NCI-H1417 treated with DMSO at 0.1 percent for 48 hours (cell line): Measurements from ENCODE around the gene PRSS22.

Source experiments
- DNase-seq: peaks from one replicate; lab custom pipeline; 2025; lab: John Stamatoyannopoulos, UW

Gene PRSS22

DNA sequence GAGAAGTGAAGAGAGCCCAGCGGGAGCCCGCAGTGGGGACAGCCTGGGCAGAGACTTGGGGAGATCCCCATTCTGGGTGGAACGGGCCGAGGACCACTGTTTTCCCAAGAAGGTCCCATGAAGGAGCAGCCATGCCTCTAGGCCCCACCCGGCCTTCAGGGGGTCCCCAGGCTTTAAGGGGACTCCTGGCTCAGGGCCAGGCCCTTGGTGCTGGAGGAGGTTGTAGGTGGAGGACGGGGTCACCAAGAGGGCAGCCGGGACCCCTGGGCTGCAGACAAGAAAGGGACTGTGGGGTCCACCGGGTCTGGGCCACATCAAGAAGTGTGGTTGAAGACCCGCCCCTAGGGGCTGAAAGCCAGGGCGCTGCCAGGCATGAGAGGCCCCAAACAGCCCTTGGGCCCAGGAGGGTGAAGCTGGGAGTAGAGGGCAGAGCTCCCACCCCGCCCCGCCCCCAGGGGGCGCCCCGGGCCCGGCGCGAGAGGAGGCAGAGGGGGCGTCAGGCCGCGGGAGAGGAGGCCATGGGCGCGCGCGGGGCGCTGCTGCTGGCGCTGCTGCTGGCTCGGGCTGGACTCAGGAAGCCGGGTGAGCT lies 41.1 kb downstream of the PRSS22 start, which contains the start of gene PRSS21:
TSS of gene PRSS21 (plus strand) at position 487 of the 589 bp plus-strand sequence. CDS start at position 519, 32 bp downstream.
- DNase-seq = no peak

DNA sequence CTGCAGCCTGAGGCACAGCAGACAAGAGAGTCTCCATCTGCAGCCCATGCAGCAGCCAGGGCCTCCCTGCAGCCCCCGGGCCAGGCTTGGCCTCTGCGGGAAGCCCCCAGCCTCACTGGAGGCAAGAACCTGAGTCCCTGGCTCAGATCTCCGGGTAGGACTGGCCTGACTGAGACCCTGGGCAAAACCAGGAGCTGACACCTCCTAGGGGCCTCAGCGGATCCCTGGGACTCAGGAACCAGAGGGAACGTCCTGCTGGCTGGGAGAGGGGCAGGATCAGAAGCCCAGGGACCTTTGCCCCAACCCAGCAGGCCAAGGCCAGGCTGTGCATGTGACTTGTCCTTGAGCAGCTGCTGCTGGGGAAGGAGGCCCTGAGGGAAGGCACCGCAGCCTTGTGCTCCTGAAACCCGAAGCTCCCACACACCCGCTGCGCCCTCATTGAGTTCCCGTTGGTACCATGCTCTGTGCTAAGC lies 42.6 kb downstream of the PRSS22 start:
- no peak for DNase-seq

DNA sequence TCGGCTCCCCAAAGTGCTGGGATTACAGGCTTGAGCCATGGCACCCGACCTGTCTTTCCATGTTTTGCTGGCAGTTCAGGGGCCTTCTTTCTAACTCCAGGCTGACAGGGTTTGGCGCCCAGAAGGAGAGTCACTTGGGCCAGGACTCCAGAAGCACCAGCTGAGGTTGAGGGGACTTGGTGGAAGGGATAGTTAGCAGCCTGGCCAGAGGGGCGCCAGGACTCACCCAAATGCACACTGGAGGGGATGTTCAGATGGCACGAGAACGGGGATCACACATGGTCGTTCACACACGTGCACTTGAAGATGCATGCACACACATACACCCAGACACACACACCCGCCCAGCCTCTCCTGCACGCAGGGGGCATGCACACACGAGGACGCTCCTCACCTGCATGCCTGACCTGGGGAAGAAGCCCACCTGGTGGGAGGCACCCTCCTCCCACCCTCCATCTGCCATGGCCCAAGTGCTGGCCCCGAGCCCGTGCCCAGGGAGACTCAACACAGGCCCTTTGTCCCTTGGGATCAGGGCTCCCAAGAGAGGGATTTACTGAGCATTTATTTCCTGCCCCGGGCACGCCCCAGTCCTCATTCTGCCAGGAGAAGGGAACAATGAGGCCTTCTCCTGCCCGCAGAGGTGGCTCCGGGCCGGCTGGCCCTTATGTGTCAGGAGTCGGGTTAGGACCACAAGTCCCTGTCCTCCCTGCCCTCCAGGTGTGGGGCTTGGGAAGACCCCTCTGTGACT lies 43.2 kb downstream of the PRSS22 start:
- no peak for DNase-seq

DNA sequence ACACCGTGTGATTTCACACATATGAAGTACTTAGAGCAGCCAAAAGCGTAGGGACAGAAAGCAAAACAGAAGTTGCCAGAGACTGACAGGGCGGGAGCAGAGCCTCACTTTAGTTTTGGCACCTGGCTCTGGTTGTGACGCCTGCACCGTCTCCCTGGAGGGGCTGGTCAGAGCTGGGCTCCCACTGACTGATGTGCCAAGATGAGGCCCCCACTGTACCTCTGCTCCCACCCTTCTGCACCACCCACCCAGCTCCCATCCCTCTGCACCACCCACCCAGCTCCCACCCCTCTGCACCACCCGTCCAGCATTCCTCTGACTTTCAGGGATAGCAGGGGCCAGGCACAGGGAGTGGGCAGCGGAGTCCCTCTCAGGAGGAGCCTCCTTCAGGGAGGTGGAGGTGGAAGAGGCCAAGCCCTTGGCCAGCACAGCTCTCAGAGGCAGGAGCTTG lies 44.2 kb downstream of the PRSS22 start:
- no peak for DNase-seq

DNA sequence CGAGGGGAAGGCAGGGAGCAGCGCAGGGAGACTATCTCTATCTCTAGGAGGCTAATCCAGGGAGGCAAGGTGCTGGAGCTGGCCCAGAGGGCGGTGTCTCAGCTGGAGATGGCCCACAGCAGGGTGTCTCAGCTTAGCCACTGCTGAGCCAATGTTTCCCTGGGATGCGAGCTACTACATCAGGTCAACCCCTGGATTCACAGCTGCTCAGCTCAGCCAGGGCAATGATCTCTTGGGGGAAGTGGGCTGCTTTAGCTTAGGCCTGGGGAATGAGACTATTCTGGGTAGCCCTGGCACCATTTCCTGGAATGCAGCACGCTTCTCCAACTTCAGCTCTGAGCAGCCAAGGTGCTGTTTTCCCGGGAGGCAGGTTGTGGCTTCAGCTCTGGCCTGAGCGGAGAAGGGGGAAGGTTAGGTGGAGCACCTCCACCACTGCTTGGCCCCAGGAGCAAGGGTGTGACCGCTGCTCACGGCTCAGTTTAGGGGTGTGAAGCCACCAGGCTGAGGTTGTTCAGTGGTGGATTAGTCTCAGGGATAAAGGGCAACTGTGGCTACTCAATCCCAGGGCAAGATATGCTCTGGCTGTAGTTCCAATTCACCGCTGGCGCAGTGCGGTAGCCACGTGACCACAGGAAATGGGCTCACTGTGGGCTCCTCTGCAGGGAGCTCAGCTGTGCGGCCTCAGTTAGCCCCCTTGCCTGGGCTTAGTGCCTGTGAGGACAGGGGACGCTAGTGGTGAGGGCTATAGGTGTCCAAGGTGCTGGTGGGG lies 46.1 kb downstream of the PRSS22 start:
- DNase-seq = no peak

DNA sequence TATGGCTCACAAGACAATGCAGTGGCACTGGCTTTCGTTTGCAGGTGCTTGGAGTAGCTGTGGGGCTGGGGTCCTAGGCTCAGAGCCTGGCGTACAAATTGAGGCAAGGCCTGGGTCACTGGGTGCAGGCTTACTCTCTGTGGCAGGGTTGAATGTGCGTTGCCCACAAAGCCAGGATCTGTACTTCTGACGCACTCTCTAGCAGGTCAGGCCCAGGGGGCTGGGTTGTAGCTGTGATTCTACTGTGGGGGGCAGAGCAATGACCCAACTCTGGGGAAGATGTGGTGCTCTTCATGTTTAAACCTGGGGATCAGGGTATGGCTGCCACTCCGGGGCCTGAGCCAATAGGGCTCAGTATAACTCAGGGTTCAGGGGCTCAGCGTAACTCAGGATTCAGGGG lies 47.3 kb downstream of the PRSS22 start:
- no peak for DNase-seq

DNA sequence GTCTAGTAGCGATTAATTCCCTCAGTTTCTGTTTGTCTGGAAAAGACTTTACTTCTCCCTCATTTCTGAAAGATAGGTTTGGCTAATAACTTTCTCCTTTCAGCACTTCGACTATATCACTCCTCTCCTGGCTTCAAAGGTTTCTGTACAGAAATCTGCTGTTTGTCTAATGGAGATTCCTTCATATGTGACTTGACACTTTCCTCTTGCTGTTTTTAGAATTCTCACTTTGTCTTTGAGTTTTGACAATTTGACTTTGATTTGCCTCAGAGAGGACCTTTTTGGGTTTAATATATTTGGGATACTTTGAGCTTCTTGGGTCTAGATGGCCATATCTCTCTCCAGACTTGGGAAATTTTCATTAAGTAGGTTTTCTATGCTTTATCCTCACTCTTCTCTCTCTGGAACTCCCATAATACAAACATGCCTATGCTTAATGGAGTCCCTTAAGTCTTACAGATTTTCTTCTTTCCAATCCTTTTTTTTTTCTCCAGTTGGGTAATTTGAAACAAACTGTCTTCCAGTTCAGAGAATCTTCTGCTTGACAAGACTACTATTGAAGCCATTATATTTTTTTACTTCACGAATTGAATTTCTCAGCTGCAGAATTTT lies 48.7 kb downstream of the PRSS22 start:
- DNase-seq = no peak

DNA sequence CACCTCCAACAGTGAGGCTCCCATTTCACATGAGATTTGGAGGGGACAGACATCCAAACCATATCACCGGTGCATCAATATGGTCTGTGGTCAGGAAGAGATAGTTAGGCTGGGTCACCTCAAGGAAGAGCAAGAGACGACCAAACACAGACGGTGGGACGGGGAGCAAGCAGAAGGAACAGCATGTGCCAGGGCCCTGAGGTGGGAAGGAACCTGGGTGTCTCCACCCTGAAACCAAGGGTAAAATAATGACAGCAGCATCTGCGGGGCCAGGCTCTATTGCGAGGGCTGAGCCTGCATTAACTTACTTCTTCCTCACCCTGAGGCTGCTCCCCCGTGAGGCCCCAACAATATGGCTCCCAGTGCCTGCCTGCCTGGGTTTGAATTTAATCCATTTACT lies 49.8 kb downstream of the PRSS22 start:
- DNase-seq = no peak

DNA sequence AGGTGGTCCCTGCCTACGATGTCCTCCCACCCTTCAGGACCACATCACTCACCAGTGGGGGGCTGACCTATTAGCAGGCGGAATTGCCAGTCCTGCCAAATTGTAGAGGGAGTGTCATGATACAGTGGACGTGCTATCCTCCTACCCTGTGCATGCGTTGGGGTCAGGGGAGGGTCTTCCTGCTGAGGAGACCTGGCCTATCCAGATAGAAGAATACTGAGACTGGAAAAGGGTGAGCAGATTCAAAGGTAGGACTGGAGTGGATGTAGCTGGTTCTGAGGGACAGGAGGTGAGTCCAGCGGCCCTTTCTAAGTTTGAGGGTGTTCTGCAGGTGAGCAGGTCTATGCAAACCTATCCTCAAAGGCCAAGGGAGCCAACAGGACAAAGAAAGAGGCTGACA lies 51.7 kb downstream of the PRSS22 start:
- no peak for DNase-seq

DNA sequence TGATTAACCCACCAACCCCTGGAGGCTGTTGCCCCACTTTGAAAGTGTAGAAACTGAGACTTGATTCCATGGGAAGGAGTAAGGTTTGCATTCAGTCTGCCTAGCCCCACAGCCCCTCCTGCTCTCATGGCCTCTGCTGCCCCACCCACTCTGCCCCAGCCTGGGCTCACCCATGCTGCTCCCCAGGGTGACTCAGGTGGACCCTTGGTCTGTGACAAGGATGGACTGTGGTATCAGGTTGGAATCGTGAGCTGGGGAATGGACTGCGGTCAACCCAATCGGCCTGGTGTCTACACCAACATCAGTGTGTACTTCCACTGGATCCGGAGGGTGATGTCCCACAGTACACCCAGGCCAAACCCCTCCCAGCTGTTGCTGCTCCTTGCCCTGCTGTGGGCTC lies 53.2 kb downstream of the PRSS22 start:
- no peak for DNase-seq

DNA sequence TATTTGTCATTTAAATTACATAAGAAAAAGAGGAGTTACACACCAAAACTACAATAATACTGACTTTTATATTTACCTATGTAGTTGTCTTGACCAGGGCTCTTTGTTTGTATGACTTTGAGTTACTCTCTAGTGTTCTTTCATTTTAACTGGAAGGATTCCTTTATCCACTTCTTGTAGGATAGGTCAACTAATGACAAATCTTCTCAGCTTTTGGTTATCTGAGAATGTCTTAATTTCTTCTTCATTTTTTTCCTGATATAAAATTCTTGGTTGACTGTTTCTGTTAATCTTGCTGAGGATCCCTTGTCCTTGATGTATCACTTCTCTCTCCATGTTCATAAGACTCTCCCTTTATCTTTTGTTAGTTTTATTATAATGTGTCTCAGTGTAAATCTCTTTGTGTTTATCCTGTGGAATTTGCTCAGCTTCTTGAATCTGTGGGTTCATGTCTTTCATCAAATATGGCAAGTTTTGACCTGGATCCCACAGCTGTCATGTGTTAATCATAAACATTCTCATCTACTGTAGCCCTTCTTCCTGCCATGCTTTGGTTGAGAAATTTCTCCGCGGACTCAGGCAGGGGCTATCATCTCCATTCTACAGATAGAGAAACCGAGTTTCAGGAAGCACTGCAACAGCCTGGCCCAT lies 54.3 kb downstream of the PRSS22 start:
- DNase-seq = no peak
